Left ventricle myocardium inferior (tissue), 1 donor: Measurements from ENCODE around the gene C16orf90. TPM values are rescaled to one million over a fixed set of nuclear protein-coding genes. Genes with fewer than 3 reads are reported as not detected.

ENCODE experiments used
- DNase-seq: peaks from one replicate; pipeline ENCODE4 v3.0.0-alpha.2; 2020
- H3K27ac ChIP-seq: fragments of 200-600 bp; replicated peaks from 2 replicates; pipeline ENCODE4 v1.8.0; 2021
- H3K27me3 ChIP-seq: fragments of 200-600 bp; 2 replicates; pipeline ENCODE4 v1.8.0; 2021; ENCODE audit warnings: low read depth
- H3K36me3 ChIP-seq: fragments of 200-600 bp; 2 replicates; pipeline ENCODE4 v1.8.0; 2021
- H3K4me1 ChIP-seq: fragments of 200-600 bp; 2 replicates; pipeline ENCODE4 v1.8.0; 2021
- H3K4me3 ChIP-seq: fragments of 200-600 bp; 2 replicates; pipeline ENCODE4 v1.8.0; 2021; ENCODE audit warnings: mild to moderate bottlenecking, moderate library complexity
- H3K9me3 ChIP-seq: fragments of 200-600 bp; replicated peaks from 2 replicates; pipeline ENCODE4 v1.8.0; 2021
- CTCF ChIP-seq: fragments of 200-600 bp; IDR thresholded peaks from 2 replicates; pipeline ENCODE4 v1.8.0; 2021; ENCODE audit warnings: antibody characterized with exemption, mild to moderate bottlenecking, borderline replicate concordance
- intact Hi-C: fragments of 100-400 bp; cut with micrococcal nuclease; formaldehyde crosslinking; loops from one replicate; pipeline ENCODE4 v1.11.0; 2022
- total RNA-seq: library from RNA; stranded (reverse); fragmentation: NEBNext Ultra II Directional; extraction: Animal tissue kit (Norgen Biotek cat#: 25700); gene quantifications from one replicate; pipeline ENCODE4 v1.2.1, GENCODE V29; 2021
- donor health status: DM: no; HTN: yes; CAD: no; lungs with severe emphysema.

The C16orf90 gene
- total RNA-seq, 1 donor from 2014 or later, result not detected

GRCh38 chr16:3460585-3460984 is 34.7 kb downstream of the C16orf90 start:
- Histone ChIP-seq H3K4me1 (peaks cover 96% of the 10 kb centered on the region), H3K27ac (peak overlapping the region; percentile 99)
- no peak for DNase-seq

GRCh38 chr16:3460121-3460520 is 35.2 kb downstream of the C16orf90 start:
- Histone ChIP-seq H3K27ac (peak overlapping the region; percentile 99), H3K36me3 (no peaks in the 10 kb centered on the region), H3K4me1 (peaks cover 96% of the 10 kb centered on the region), H3K9me3 (no peaks in the 10 kb centered on the region), H3K4me3 (peak overlapping the region; percentile 92), H3K27me3 (no peaks in the 10 kb centered on the region)
- DNase-seq, result no peak
- intact Hi-C loops, result no loop called here
- TF ChIP-seq CTCF, result no peak

More at GRCh38 chr16:3460585-3460984, 34.7 kb downstream of the C16orf90 start:
- intact Hi-C loops, result no loop called here
- Histone ChIP-seq H3K27me3 (no peaks in the 10 kb centered on the region), H3K9me3 (no peaks in the 10 kb centered on the region), H3K36me3 (peaks cover 2% of the 10 kb centered on the region), H3K4me3 (peak overlapping the region; percentile 92)
- no peak for TF ChIP-seq CTCF

- no peak for DNase-seq
- intact Hi-C loops, result no loop called here
- Histone ChIP-seq H3K27ac (peak overlapping the region; percentile 99), H3K27me3 (no peaks in the 10 kb centered on the region), H3K4me1 (peaks cover 96% of the 10 kb centered on the region), H3K36me3 (no peaks in the 10 kb centered on the region), H3K4me3 (peak overlapping the region; percentile 92), H3K9me3 (no peaks in the 10 kb centered on the region)
- TF ChIP-seq CTCF, result no peak
Measured at GRCh38 chr16:3459401-3460090, 35.7 kb downstream of the C16orf90 start.

GRCh38 chr16:3458852-3459361 is 36.4 kb downstream of the C16orf90 start:
- peaks cover 91% of the 10 kb centered on the region for H3K4me1 ChIP-seq
- intact Hi-C loops, result no loop called here
- no peak for TF ChIP-seq CTCF

GRCh38 chr16:3458278-3458851 is 36.9 kb downstream of the C16orf90 start:
- no peaks in the 10 kb centered on the region for H3K36me3 ChIP-seq
- TF ChIP-seq CTCF, result no peak
- no peak for DNase-seq
- no peaks in the 10 kb centered on the region for H3K27me3 ChIP-seq
- H3K27ac ChIP-seq, result peak overlapping the region; percentile 99
- H3K4me3 ChIP-seq, result peak overlapping the region; percentile 92
- no peaks in the 10 kb centered on the region for H3K9me3 ChIP-seq
- intact Hi-C loops, result no loop called here
- peaks cover 85% of the 10 kb centered on the region for H3K4me1 ChIP-seq

More at GRCh38 chr16:3458852-3459361, 36.4 kb downstream of the C16orf90 start:
- no peak for DNase-seq
- H3K36me3 ChIP-seq, result no peaks in the 10 kb centered on the region
- H3K9me3 ChIP-seq, result no peaks in the 10 kb centered on the region
- peak overlapping the region; percentile 99 for H3K27ac ChIP-seq
- peak overlapping the region; percentile 92 for H3K4me3 ChIP-seq
- H3K27me3 ChIP-seq, result no peaks in the 10 kb centered on the region
